SK-N-SH (cell line): ENCODE measurements around the gene KCNJ11. TPM values are rescaled to one million over a fixed set of nuclear protein-coding genes. Genes with fewer than 3 reads are reported as not detected.
A peak's percentile ranks its signal among the peaks of the same experiment; 100 is the strongest.

Source experiments
- CTCF ChIA-PET: fragments of 300-600, 350-600 bp; formaldehyde crosslinking; extraction: SDS; loops from one replicate; lab custom pipeline; 2021; lab: Yijun Ruan, JAX
- POLR2A ChIA-PET: fragments of 350-600 bp; sonication (Branson Sonifier 250); formaldehyde crosslinking; extraction: SDS; loops from one replicate; lab custom pipeline; 2020; ENCODE audit warnings: antibody characterized with exemption, inconsistent platforms; lab: Yijun Ruan, JAX
- DNase-seq: peaks from one replicate; pipeline ENCODE4 v3.0.0; 2012
- H2AFZ ChIP-seq: fragments of 200-600 bp; sonication (generic); 2 replicates; pipeline ENCODE4 v1.8.1; 2016; ENCODE audit warnings: antibody characterized with exemption, mild to moderate bottlenecking, low read depth
- H3F3A ChIP-seq: fragments of 200-600 bp; sonication (generic); replicated peaks from 2 replicates; pipeline ENCODE3; 2016; ENCODE audit warnings: antibody characterized with exemption, mild to moderate bottlenecking; ENCODE audit not compliant: insufficient read depth
- H3K27ac ChIP-seq, 2 experiments: fragments of 200-500 bp in 1 of 2; fragments of 200-600 bp in 1 of 2; sonication (Bioruptor generic) in 1 of 2; sonication (generic), shearing (Covaris generic) in 1 of 2; 2 replicates each; pipeline versions ENCODE4 v1.5.1 to v1.6.1; 2014 to 2016; ENCODE audit warnings: low read depth in 2 of 2, inconsistent platforms in 1 of 2, low read length in 1 of 2, mild to moderate bottlenecking in 1 of 2, mixed read lengths in 1 of 2
- H3K27me3 ChIP-seq: fragments of 200-600 bp; sonication (generic), shearing (Covaris generic); 2 replicates; pipeline ENCODE4 v1.6.1; 2016; ENCODE audit warnings: mixed run types; ENCODE audit not compliant: insufficient read depth
- H3K36me3 ChIP-seq, 2 experiments: fragments of 200-500 bp in 1 of 2; fragments of 200-600 bp in 1 of 2; sonication (Bioruptor generic) in 1 of 2; sonication (generic) in 1 of 2; replicated peaks in 1 of 2; 2 replicates each; pipeline versions ENCODE3 to v1.5.1; 2014 to 2016; ENCODE audit warnings: low read length in 1 of 2, mild to moderate bottlenecking in 1 of 2; ENCODE audit not compliant: insufficient read depth in 2 of 2, control insufficient read depth in 1 of 2
- H3K4me1 ChIP-seq, 2 experiments: fragments of 200-500 bp in 1 of 2; fragments of 200-600 bp in 1 of 2; sonication (Bioruptor generic) in 1 of 2; sonication (generic), shearing (Covaris generic) in 1 of 2; 2 replicates each; pipeline versions ENCODE4 v1.5.1 to v1.6.1; 2014 to 2016; ENCODE audit warnings: low read depth in 1 of 2, low read length in 1 of 2, mixed run types in 1 of 2; ENCODE audit not compliant: insufficient read depth in 2 of 2, control insufficient read depth in 1 of 2
- H3K4me2 ChIP-seq: fragments of 200-600 bp; sonication (generic), shearing (Covaris generic); 2 replicates; pipeline ENCODE4 v1.6.1; 2017; ENCODE audit warnings: mixed run types
- H3K4me3 ChIP-seq, 2 experiments: fragments of 200-500 bp in 1 of 2; fragments of 200-600 bp in 1 of 2; sonication (Bioruptor generic) in 1 of 2; sonication (generic), shearing (Covaris generic) in 1 of 2; 2 replicates each; pipeline versions ENCODE4 v1.5.1 to v1.8.1; 2014 to 2016; ENCODE audit warnings: low read depth in 2 of 2, inconsistent platforms in 1 of 2, low read length in 1 of 2, mild to moderate bottlenecking in 1 of 2, mixed read lengths in 1 of 2, moderate library complexity in 1 of 2
- H3K79me2 ChIP-seq: fragments of 200-600 bp; sonication (generic); 2 replicates; pipeline ENCODE4 v1.8.1; 2017; ENCODE audit warnings: mild to moderate bottlenecking; ENCODE audit not compliant: insufficient read depth
- H3K9ac ChIP-seq: fragments of 200-600 bp; sonication (generic); 2 replicates; pipeline ENCODE4 v1.6.1; 2017; ENCODE audit warnings: mixed run types
- H3K9me2 ChIP-seq: fragments of 200-600 bp; sonication (generic); 2 replicates; pipeline ENCODE4 v1.6.1; 2017; ENCODE audit warnings: mixed run types
- H3K9me3 ChIP-seq: fragments of 200-600 bp; sonication (generic); 2 replicates; pipeline ENCODE4 v1.6.1; 2017; ENCODE audit warnings: mixed run types, mild to moderate bottlenecking, moderate library complexity
- H4K20me1 ChIP-seq: fragments of 200-600 bp; sonication (generic); 2 replicates; pipeline ENCODE4 v1.6.1; 2017; ENCODE audit warnings: mild to moderate bottlenecking, mixed run types; ENCODE audit not compliant: insufficient read depth
- CHD2 ChIP-seq: fragments of 150-350 bp; IDR thresholded peaks from 2 replicates; pipeline ENCODE4 v1.6.1; 2018; ENCODE audit warnings: low read length; ENCODE audit not compliant: partially characterized antibody
- EP300 ChIP-seq, 2 experiments: IDR thresholded peaks; 2 replicates each; pipeline versions ENCODE4 v1.4.0 to v1.6.1; 2012; ENCODE audit warnings: borderline replicate concordance in 1 of 2, low read depth in 1 of 2, low read length in 1 of 2
- EZH2phosphoT487 ChIP-seq: fragments of 200-600 bp; sonication (generic); IDR thresholded peaks from 2 replicates; pipeline ENCODE4 v1.6.1; 2017; ENCODE audit warnings: low read depth, mixed run types, mild to moderate bottlenecking, antibody characterized with exemption, moderate library complexity, borderline replicate concordance
- FOXM1 ChIP-seq: IDR thresholded peaks from 2 replicates; pipeline ENCODE4 v1.4.0; 2012; ENCODE audit warnings: low read depth, mild to moderate bottlenecking
- GABPA ChIP-seq: IDR thresholded peaks from 2 replicates; pipeline ENCODE4 v1.4.0; 2012; ENCODE audit warnings: low read depth, mild to moderate bottlenecking
- NFIC ChIP-seq: IDR thresholded peaks from 2 replicates; pipeline ENCODE4 v1.4.0; 2012; ENCODE audit warnings: borderline replicate concordance
- NRF1 ChIP-seq: IDR thresholded peaks from 2 replicates; pipeline ENCODE4 v1.6.1; 2012; ENCODE audit warnings: low read depth, mild to moderate bottlenecking, low read length
- RAD21 ChIP-seq: IDR thresholded peaks from 2 replicates; pipeline ENCODE4 v1.6.1; 2012; ENCODE audit warnings: mild to moderate bottlenecking, low read length
- RCOR1 ChIP-seq: fragments of 150-350 bp; IDR thresholded peaks from 2 replicates; pipeline ENCODE4 v1.6.1; 2017; ENCODE audit warnings: antibody characterized with exemption, low read length
- RFX5 ChIP-seq: IDR thresholded peaks from 2 replicates; pipeline ENCODE4 v1.6.1; 2012; ENCODE audit warnings: mild to moderate bottlenecking, improper control_type of control experiment, low read length
- RXRA ChIP-seq: IDR thresholded peaks from 2 replicates; pipeline ENCODE4 v1.4.0; 2012; ENCODE audit warnings: low read depth, mild to moderate bottlenecking, borderline replicate concordance
- SIN3A ChIP-seq: IDR thresholded peaks from 2 replicates; pipeline ENCODE4 v1.6.1; 2012; ENCODE audit warnings: low read depth, mild to moderate bottlenecking, low read length, moderate library complexity, borderline replicate concordance
- TCF12 ChIP-seq: IDR thresholded peaks from 2 replicates; pipeline ENCODE4 v1.4.0; 2012
- TEAD4 ChIP-seq: IDR thresholded peaks from 2 replicates; pipeline ENCODE4 v1.4.0; 2012; ENCODE audit warnings: mild to moderate bottlenecking, borderline replicate concordance; ENCODE audit not compliant: insufficient read depth
- WGBS: methylation state at CpG from one replicate; pipeline ENCODE4 v1.1.6; 2017; ENCODE audit warnings: low lambda C conversion rate; 5-methylcytosine and 5-hydroxymethylcytosine counted together
- polyA plus RNA-seq, 3 experiments: library from polyadenylated mRNA; depleted of rRNA; stranded (reverse); fragments of >200 nt; gene quantifications; 2 replicates each; pipeline ENCODE4 v1.2.3, GENCODE V29; 2012
- TF ChIP-seq, protein P1 (sequence below): fragments of 150-350 bp; IDR thresholded peaks from 2 replicates; pipeline ENCODE4 v1.6.1; 2017; ENCODE audit warnings: antibody characterized with exemption, low read length, low read depth, borderline replicate concordance
- TF ChIP-seq, protein P2 (sequence below): IDR thresholded peaks from 2 replicates; pipeline ENCODE4 v1.4.0; 2012; ENCODE audit warnings: low read depth
- TF ChIP-seq, protein P3 (sequence below): IDR thresholded peaks from 2 replicates; pipeline ENCODE4 v1.6.1; 2012; ENCODE audit warnings: mild to moderate bottlenecking, low read depth, low read length, moderate library complexity
- TF ChIP-seq, protein P4 (sequence below): IDR thresholded peaks from 2 replicates; pipeline ENCODE4; 2012

The KCNJ11 gene
- polyA plus RNA-seq, 1 of the 3 experiments (the other 2 are of a cell fraction) = 0.23 TPM

DNA sequence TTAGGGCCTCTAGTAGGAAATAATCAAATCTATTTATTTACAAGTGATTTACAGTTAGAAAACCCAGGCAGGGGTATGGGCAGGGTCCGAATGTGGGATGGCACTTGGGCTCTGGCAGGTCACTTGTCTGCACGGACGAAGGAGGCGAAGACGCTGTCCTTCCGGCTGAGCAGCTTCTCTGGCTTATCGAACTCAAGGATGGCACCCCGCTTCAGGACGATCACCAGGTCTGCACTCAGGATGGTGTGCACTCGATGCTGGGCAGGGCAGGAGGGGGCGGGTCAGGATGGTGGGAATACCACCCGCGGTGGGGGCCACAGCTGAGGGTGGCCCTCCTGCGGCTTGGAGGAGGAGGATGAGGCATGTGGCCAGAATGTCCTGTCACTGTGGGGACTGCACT lies 4.4 kb upstream of the KCNJ11 start:
- 82% methylated on average over 14 of the region's 14 CpGs for WGBS
- Histone ChIP-seq H3K4me3 (no peak overlapping the region), H3K27ac (no peak overlapping the region), H3K36me3 (no peaks in the 10 kb centered on the region), H3K9ac (no peak overlapping the region), H3K4me1 (peaks cover 0 to 4% of the 10 kb centered on the region in 2 experiments; a peak in 1 of 4 replicates), H4K20me1 (no peaks in the 10 kb centered on the region), H3F3A (no peaks in the 10 kb centered on the region), H2AFZ (no peak overlapping the region), H3K4me2 (no peak overlapping the region), H3K27me3 (peaks cover 15% of the 10 kb centered on the region), H3K9me3 (no peaks in the 10 kb centered on the region), H3K79me2 (no peaks in the 10 kb centered on the region), H3K9me2 (no peaks in the 10 kb centered on the region)
- POLR2A ChIA-PET = no interaction called here
- TF ChIP-seq, protein P1, sequence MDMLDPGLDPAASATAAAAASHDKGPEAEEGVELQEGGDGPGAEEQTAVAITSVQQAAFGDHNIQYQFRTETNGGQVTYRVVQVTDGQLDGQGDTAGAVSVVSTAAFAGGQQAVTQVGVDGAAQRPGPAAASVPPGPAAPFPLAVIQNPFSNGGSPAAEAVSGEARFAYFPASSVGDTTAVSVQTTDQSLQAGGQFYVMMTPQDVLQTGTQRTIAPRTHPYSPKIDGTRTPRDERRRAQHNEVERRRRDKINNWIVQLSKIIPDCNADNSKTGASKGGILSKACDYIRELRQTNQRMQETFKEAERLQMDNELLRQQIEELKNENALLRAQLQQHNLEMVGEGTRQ = no peak
- TF ChIP-seq EP300 (IDR thresholded peaks at IDR 0.05; ENCODE audit: borderline replicate concordance in 1 of 2, low read depth in 1 of 2, low read length in 1 of 2) = no peak
- no peak for TF ChIP-seq RFX5
- no peak for TF ChIP-seq EZH2phosphoT487
- TF ChIP-seq TEAD4 = no peak
- no peak for TF ChIP-seq RXRA
- TF ChIP-seq SIN3A = no peak
- no peak for TF ChIP-seq CHD2
- no peak for TF ChIP-seq NRF1
- TF ChIP-seq RCOR1 = no peak
- no peak for TF ChIP-seq FOXM1
- TF ChIP-seq NFIC = no peak
- no peak for TF ChIP-seq TCF12
- TF ChIP-seq GABPA = no peak
- TF ChIP-seq, protein P2, sequence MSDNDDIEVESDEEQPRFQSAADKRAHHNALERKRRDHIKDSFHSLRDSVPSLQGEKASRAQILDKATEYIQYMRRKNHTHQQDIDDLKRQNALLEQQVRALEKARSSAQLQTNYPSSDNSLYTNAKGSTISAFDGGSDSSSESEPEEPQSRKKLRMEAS = no peak
- TF ChIP-seq RAD21 = no peak
- TF ChIP-seq, protein P3, sequence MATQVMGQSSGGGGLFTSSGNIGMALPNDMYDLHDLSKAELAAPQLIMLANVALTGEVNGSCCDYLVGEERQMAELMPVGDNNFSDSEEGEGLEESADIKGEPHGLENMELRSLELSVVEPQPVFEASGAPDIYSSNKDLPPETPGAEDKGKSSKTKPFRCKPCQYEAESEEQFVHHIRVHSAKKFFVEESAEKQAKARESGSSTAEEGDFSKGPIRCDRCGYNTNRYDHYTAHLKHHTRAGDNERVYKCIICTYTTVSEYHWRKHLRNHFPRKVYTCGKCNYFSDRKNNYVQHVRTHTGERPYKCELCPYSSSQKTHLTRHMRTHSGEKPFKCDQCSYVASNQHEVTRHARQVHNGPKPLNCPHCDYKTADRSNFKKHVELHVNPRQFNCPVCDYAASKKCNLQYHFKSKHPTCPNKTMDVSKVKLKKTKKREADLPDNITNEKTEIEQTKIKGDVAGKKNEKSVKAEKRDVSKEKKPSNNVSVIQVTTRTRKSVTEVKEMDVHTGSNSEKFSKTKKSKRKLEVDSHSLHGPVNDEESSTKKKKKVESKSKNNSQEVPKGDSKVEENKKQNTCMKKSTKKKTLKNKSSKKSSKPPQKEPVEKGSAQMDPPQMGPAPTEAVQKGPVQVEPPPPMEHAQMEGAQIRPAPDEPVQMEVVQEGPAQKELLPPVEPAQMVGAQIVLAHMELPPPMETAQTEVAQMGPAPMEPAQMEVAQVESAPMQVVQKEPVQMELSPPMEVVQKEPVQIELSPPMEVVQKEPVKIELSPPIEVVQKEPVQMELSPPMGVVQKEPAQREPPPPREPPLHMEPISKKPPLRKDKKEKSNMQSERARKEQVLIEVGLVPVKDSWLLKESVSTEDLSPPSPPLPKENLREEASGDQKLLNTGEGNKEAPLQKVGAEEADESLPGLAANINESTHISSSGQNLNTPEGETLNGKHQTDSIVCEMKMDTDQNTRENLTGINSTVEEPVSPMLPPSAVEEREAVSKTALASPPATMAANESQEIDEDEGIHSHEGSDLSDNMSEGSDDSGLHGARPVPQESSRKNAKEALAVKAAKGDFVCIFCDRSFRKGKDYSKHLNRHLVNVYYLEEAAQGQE = no peak
- TF ChIP-seq, protein P4, sequence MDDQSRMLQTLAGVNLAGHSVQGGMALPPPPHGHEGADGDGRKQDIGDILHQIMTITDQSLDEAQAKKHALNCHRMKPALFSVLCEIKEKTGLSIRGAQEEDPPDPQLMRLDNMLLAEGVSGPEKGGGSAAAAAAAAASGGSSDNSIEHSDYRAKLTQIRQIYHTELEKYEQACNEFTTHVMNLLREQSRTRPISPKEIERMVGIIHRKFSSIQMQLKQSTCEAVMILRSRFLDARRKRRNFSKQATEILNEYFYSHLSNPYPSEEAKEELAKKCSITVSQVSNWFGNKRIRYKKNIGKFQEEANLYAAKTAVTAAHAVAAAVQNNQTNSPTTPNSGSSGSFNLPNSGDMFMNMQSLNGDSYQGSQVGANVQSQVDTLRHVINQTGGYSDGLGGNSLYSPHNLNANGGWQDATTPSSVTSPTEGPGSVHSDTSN = no peak
- peak; percentile 6 for DNase-seq
- CTCF ChIA-PET = interaction anchor here (2.5 to 18.5 kb wide), 2 partner anchors 9 to 120 kb away, joined by 16 to 1101 read pairs; no protein-coding TSS in a partner anchor
